Transverse colon (tissue), 4 donors: ENCODE data around the gene TRPM4. TPM values are rescaled to one million over a fixed set of nuclear protein-coding genes. Genes with fewer than 3 reads are reported as not detected.

Experiments used
- DNase-seq: peaks from one replicate; pipeline ENCODE4 v3.0.0-alpha.2; 2019
- H3K27ac ChIP-seq, 4 donors: fragments of 200-600 bp; sonication (generic); 2 replicates each; pipeline ENCODE4 v1.5.1; 2016 to 2018; ENCODE audit warnings: inconsistent platforms in 4 of 4
- H3K27me3 ChIP-seq: fragments of 200-600 bp; sonication (generic); 2 replicates; pipeline ENCODE4 v1.5.1; 2017; ENCODE audit warnings: inconsistent platforms
- H3K36me3 ChIP-seq, 4 donors: fragments of 200-600 bp; sonication (generic); 2 replicates each; pipeline ENCODE4 v1.5.1; 2017 to 2019; ENCODE audit warnings: inconsistent platforms in 4 of 4
- H3K4me1 ChIP-seq, 4 donors: fragments of 200-600 bp; sonication (generic); 2 replicates each; pipeline ENCODE4 v1.5.1; 2017 to 2020; ENCODE audit warnings: inconsistent platforms in 4 of 4
- H3K4me3 ChIP-seq, 4 donors: fragments of 200-600 bp; sonication (generic); 1 replicate in 1 of 4; 2 replicates in 3 of 4; pipeline versions ENCODE4 v1.5.1 to v1.6.1; 2017 to 2019; ENCODE audit warnings: inconsistent platforms in 4 of 4
- H3K9me3 ChIP-seq, 2 donors: fragments of 200-600 bp; sonication (generic); 2 replicates each; pipeline ENCODE4 v1.5.1; 2017 to 2019; ENCODE audit warnings: inconsistent platforms in 2 of 2
- EP300 ChIP-seq: sonication (generic); formaldehyde crosslinking; IDR thresholded peaks from one replicate; pipeline ENCODE4 v1.6.1; 2017; ENCODE audit warnings: antibody characterized with exemption, low read depth
- POLR2A ChIP-seq: fragments of 450-650 bp; IDR thresholded peaks from one replicate; pipeline ENCODE4 v1.6.1; 2016; ENCODE audit warnings: antibody characterized with exemption, mild to moderate bottlenecking, moderate library complexity
- POLR2AphosphoS5 ChIP-seq, 3 donors: sonication (generic); formaldehyde crosslinking; IDR thresholded peaks; one replicate each; pipeline ENCODE4 v1.6.1; 2016; ENCODE audit warnings: antibody characterized with exemption in 3 of 3
- WGBS, 2 donors: methylation state at CpG; one replicate each; pipeline ENCODE4 v1.1.5; 2018; ENCODE audit warnings: low coverage in 1 of 2; 5-methylcytosine and 5-hydroxymethylcytosine counted together
- in situ Hi-C, 4 donors: fragments of 200-750 bp; cut with MboI; loops; one replicate each; pipeline versions ENCODE4 v1.15.0 to v1.15.1; 2017; ENCODE audit warnings: low sequenced_read_pairs in 3 of 4, low pct_ligation_motif_present in 1 of 4, low pct_unique_long_range_greater_than_20kb in 1 of 4
- intact Hi-C: fragments of 100-400 bp; cut with DNase I; formaldehyde crosslinking; loops from one replicate; pipeline ENCODE4 v1.15.1; 2023; ENCODE audit warnings: low total_unique reads
- total RNA-seq, 4 donors: library from RNA; depleted of rRNA; stranded (reverse); fragments of >200 nt; gene quantifications; one replicate each; pipeline ENCODE4 v1.1.0, GENCODE V29; 2016
- TF ChIP-seq, protein P1 (sequence below), 5 experiments: fragments of 200-600 bp in 3 of 5; fragments of 450-650 bp in 2 of 5; sonication (generic) in 3 of 5; IDR thresholded peaks; 1 replicate in 2 of 5; 2 replicates in 3 of 5; pipeline ENCODE4 v1.5.1; 2016 to 2017; ENCODE audit warnings: antibody characterized with exemption in 5 of 5, inconsistent platforms in 3 of 5, mild to moderate bottlenecking in 2 of 5, moderate library complexity in 1 of 5

The TRPM4 gene
- 100 to 1,000 TPM; 247 to 884 (median 568) TPM for total RNA-seq

- peaks cover 4 to 48% (median 20%) of the 10 kb centered on the region in 4 donors for H3K4me1 ChIP-seq
- peak within 1 kb of the TSS; percentile 72 to 98 (median 88) for H3K4me3 ChIP-seq
- no peaks in the 10 kb centered on the region for H3K27me3 ChIP-seq
- intact Hi-C loops (no loop called here), in situ Hi-C loops (no loop called here)
- TF ChIP-seq POLR2A (peak; percentile 98), POLR2AphosphoS5 (IDR thresholded peaks at IDR 0.05) (peak; percentile 97 to 99 (median 97)), EP300 (no peak)
- H3K36me3 ChIP-seq: no peaks in the 10 kb centered on the region
- WGBS, 2 donors: 3% methylated on average over 34 of the region's 41 CpGs; no CpG with 5 or more reads in 1 of the 2 donors
- DNase-seq: peak; percentile 95
- peak within 1 kb of the TSS; percentile 93 to 98 (median 95) for H3K27ac ChIP-seq
- H3K9me3 ChIP-seq: no peaks in the 10 kb centered on the region
Measured at GRCh38 chr19:49157445-49158224, at the start of gene TRPM4. TSS of gene TRPM4 (plus strand) at chr19:49157792. CDS start at chr19:49157867, 75 bp downstream.

GRCh38 chr19:49109051-49109450 is 48.5 kb upstream of the TRPM4 start:
- H3K4me3 ChIP-seq: no peak overlapping the region
- H3K9me3 ChIP-seq: no peaks in the 10 kb centered on the region
- DNase-seq: no peak
- peaks cover 0 to 12% (median 9%) of the 10 kb centered on the region in 4 donors for H3K4me1 ChIP-seq
- TF ChIP-seq, protein P1, sequence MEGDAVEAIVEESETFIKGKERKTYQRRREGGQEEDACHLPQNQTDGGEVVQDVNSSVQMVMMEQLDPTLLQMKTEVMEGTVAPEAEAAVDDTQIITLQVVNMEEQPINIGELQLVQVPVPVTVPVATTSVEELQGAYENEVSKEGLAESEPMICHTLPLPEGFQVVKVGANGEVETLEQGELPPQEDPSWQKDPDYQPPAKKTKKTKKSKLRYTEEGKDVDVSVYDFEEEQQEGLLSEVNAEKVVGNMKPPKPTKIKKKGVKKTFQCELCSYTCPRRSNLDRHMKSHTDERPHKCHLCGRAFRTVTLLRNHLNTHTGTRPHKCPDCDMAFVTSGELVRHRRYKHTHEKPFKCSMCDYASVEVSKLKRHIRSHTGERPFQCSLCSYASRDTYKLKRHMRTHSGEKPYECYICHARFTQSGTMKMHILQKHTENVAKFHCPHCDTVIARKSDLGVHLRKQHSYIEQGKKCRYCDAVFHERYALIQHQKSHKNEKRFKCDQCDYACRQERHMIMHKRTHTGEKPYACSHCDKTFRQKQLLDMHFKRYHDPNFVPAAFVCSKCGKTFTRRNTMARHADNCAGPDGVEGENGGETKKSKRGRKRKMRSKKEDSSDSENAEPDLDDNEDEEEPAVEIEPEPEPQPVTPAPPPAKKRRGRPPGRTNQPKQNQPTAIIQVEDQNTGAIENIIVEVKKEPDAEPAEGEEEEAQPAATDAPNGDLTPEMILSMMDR (IDR thresholded peaks at IDR 0.05): no peak
- TF ChIP-seq EP300 (no peak), POLR2AphosphoS5 (IDR thresholded peaks at IDR 0.05) (no peak), POLR2A (no peak)
- 68 to 71% methylated on average over 1 to 4 of the region's 5 CpGs for WGBS, 2 donors
- in situ Hi-C loops: no loop called here
- H3K27ac ChIP-seq: no peak overlapping the region
- no peaks in the 10 kb centered on the region for H3K27me3 ChIP-seq
- intact Hi-C loops: no loop called here
- peaks cover 0 to 30% (median 8%) of the 10 kb centered on the region in 4 donors for H3K36me3 ChIP-seq

DNA sequence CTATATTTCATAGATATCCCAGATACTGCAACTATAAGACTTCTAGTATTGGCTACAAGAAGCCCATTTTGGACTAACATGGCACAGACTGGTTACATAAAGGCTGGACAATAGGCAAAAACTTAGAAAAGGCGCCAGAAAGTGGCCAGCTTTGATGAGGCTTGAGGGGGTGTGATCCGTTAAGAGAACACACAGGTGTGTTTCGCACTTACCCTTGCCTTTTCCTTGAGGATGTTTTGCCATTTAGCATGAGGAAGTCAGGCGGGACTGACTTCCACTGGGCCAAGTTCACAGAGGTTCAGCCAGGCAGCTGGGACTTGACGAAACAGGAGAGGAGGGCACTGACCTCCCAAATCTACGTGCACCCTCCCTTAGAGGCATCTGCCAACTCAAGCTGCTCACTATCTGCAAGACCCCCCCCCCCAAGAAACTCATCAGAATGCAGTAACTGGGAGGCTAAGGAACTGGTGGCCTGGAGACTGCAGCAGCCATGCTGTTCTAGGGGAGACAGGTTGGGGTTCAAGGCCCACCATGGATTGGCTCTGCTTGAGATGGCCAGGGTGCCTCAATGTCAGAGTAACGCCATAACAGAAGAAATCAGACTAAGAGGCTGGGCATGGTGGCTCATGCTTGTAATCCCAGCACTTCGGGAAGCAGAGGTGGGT is 47.9 kb upstream of the TRPM4 start:
- in situ Hi-C loops (no loop called here), intact Hi-C loops (no loop called here)
- no peaks in the 10 kb centered on the region for H3K27me3 ChIP-seq
- TF ChIP-seq POLR2A (no peak), POLR2AphosphoS5 (IDR thresholded peaks at IDR 0.05) (no peak), EP300 (no peak)
- TF ChIP-seq, protein P1 (IDR thresholded peaks at IDR 0.05): no peak
- no peak overlapping the region for H3K27ac ChIP-seq
- H3K36me3 ChIP-seq: peaks cover 0 to 28% (median 7%) of the 10 kb centered on the region in 4 donors
- H3K9me3 ChIP-seq: no peaks in the 10 kb centered on the region
- 83% methylated on average over 8 of the region's 8 CpGs; no CpG with 5 or more reads in 1 of the 2 donors for WGBS, 2 donors
- peaks cover 0 to 12% (median 9%) of the 10 kb centered on the region in 4 donors for H3K4me1 ChIP-seq
- no peak for DNase-seq
- no peak overlapping the region for H3K4me3 ChIP-seq

GRCh38 chr19:49110567-49110966 is 47.0 kb upstream of the TRPM4 start:
- DNase-seq: no peak

More at GRCh38 chr19:49110567-49110966, 47.0 kb upstream of the TRPM4 start:
- Histone ChIP-seq H3K4me1 (peaks cover 0 to 16% (median 13%) of the 10 kb centered on the region in 4 donors), H3K27me3 (no peaks in the 10 kb centered on the region), H3K4me3 (no peak overlapping the region), H3K9me3 (no peaks in the 10 kb centered on the region), H3K27ac (no peak overlapping the region), H3K36me3 (peaks cover 0 to 19% (median 4%) of the 10 kb centered on the region in 4 donors)
- TF ChIP-seq EP300: no peak
- TF ChIP-seq, protein P1 (IDR thresholded peaks at IDR 0.05): no peak
- no peak for TF ChIP-seq POLR2A
- no peak for TF ChIP-seq POLR2AphosphoS5 (IDR thresholded peaks at IDR 0.05)
- intact Hi-C loops: no loop called here
- 30 to 43% methylated on average over 3 of the region's 3 CpGs for WGBS, 2 donors
- in situ Hi-C loops: no loop called here
